ENCODE measurements around the gene MRRF.

DNA sequence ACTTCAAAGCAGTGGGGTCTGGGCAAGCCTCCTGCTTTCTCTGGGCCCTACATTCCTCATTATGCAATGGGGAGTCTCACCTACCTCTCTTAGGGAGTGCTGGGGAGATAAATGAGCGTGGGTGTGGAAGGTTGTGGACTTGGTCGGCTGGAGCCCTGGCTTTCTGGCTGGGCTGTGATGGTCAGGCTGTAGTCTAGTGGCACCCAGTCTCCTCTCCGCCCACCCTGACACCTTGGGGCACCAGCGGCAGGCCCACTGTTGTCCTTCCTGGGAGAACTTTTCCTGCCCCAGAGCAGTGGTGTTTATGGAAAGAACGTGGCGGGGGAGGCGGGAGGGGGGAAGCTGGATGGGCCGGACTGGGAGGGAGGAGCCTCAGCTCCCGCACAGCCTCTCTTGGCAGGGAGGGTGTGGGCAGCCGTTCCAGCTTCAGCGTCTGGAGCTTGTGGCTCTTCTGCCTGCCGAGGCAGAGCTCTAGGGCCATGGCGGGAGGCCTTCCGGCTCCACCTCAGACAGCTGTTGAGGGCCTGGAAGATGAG, 110.3 kb downstream of the MRRF start:
- TF ChIP-seq GATA3 (IDR thresholded peaks at IDR 0.05; ENCODE audit: low read depth, low read length) (no peak), GATA2 (IDR thresholded peaks at IDR 0.05; ENCODE audit: low read depth, low read length) (no peak)

All from SH-SY5Y (cell line).